NCI-H1105 (cell line): Measurements from ENCODE around the gene SEC14L1.
"Not testable (repeated sequence)": the region's sequence is repeated elsewhere in the genome, so short reads cannot be mapped to it uniquely, and the experiment has no call there.

Source experiments
- DNase-seq: peaks from one replicate; lab custom pipeline; 2025; lab: John Stamatoyannopoulos, UW

Gene SEC14L1

DNA sequence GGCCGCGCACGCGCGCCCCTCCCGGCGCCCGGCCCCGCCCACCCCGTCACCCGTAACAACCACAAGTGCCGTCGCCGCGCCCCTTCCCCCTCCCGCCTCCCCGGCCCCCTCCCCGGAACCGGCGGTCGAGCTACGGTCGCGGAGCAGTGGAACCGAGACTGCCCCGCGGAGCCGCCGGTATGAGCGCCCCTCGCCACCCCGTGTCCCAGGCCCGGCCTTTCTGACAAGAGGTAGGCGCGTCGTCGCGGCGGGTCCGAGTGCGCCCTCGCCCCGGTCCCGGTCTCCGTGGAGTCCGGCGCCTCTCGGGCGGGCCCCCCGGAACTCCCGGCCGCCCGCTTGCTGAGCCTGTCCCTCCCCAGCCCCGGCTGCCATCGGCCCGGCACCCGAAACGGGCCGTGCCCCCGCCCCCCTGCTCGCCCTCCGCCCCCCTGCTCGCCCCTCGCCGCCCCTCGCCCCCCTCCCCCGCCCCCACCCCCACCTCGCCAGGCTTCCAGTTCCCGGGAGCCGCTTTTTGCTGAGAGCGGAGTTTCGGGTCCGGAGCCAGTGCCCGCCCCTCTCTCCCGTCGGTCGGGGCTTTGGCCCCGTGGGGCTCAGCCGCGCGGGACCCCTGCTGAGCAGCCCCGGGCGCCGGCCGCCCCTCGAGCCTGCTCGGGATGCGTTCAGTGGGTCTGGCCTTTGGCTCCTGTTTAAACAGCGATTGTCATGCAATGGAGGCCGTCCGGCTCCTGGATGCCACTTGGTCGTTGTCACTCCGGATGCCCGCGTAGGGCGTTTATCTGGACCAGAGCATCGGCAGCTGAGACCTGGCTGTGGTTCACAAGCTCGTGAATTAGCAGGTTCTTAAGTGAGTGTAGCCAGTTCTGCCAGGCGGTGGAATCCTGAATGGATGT, at the start of gene SEC14L1:
Gene SEC14L1, plus strand, starts transcription at position 92 of the 890 bp plus-strand sequence. CDS start 2,628 bp downstream, outside the sequence.
- no peak for DNase-seq

DNA sequence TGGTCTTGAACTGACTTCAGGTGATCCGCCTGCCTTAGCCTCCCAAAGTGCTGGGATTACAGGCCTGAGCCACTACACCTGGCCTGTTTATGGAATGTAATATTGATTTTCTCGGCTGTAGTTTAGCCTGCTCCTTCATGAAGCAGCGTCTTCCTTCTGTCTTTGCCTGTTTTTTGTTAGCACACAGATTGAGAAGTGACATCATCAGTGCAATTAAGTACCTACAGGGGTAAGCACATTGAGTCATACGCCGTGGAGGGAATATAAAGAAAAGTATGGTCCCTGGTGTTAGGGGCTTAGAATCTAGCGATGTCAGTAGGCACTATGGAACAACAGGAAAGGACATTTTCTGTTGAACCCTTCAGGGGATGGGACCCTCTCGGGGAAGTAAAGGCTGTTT, 48.7 kb upstream of the SEC14L1 start:
- DNase-seq = no peak

DNA sequence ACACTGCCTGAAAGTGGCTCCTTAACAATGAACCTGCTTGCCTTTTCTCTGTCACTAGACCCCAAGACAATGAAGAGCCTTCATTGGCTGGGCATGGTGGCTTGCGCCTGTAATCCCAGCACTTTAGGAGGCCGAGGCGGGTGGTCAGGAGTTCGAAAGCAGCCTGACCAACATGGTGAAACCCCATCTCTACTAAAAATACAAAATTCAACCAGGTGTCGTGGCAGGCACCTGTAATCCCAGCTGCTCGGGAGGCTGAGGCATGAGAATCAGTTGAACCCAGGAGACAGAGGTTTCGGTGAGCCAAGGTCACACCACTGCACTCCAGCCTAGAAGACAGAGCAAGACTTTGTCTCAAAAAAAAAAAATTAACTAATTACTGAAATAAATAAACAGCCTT, 45.3 kb upstream of the SEC14L1 start:
- no peak for DNase-seq

DNA sequence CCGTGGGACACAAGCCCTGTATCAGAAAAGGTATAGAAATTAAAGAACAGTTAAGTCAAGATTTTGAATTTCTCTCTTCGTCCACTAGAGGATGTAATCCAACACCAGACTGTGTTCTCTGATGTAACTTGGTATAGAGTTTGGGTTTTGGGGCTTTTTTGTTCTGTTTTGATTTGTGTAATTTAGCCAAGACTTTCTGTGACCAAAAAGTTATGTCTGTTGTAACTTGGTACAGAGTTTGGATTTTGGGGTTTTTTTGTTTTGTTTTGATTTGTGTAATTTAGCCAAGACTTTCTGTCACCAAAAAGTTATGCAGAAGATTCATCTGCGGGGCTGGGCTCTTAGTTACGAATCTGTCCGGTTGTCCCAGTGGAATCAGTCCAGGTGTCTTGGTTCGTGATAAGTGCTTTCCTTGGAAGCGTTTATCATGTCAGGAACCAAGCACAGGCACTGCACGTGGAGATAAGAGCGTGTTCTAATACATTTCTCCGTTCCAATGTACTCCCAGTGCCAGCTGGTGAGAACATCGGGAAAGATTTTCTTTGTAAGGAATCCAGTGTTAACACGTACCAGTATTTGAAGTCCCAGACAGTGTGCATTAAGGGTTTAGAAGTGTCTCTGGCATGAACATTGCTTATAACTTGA, 44.1 kb upstream of the SEC14L1 start:
- DNase-seq = no peak

DNA sequence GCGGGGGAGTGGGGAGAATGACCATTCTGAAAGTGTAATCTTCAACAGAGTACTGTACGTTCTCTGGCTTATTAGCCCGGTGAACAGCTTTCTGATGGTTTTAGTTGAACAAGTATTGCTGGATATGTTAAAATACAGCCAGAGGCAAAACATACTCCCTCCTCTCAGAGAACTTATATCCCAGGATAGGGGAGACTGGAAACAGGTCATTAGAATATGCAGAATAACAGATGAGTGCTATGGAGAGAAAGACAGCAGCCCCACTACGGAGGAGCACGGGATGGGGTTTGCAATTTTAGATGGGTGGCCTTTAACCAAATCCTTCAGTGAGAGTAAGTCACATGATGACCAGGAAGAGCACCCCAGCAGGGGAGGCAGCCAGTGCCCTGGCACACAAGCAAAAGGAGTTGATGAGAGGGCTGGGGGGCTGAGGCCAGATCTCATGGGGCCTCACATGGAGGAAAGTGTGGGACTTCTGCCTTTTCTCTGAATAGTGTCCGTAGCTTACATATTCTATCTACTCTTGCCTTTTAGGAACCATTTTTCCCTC, 43.1 kb upstream of the SEC14L1 start:
- DNase-seq = no peak

DNA sequence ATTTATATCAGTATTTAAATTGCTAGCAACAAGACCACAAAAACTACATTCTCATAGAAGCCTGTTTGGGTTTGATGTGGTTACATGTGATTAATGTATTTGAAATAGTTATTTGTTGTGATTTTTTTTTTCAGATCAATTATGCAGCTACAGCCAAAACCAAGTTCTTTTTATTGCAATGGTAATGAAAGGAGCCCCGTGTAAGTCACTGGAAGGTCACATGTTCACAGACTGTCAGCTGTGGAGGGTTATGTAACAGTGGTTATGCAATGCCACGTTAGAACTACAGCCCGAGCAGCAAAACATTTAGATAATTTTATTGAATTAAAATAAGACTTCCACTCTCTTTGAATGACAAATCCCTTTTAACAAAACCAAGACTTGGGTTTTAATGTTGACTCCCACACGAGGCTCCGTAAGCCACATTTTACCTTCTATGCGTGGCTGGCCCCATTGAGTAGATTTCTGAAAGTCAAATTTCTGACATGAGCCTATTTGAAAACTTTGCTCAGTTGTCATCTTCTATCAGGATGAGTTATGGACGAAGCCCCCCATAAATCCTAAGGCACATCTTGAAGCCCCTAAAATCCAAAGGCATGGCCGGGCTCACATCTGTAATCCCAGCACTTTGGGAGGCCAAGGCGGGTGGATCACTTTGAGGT, 41.8 kb upstream of the SEC14L1 start:
- DNase-seq = no peak

DNA sequence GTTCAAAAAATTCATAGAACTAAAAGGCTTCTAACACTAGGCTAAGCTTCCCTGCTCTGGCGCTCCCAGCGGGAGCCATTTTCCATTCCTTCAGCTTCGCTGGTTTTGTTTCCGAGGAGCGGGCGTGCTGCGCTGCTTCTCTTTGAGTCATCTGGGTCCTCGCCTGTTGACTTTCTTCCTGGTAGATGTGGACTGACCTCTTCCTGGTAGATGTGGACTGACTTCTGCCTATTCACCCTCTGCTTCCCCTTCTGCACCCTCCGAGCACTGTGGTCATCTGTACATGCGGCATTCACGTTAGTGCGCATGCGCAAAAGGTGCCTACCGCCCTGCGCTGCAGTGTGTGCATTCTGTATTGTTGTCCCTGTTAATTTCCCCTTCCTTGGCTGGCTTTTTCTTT, 40.8 kb upstream of the SEC14L1 start:
- no peak for DNase-seq

DNA sequence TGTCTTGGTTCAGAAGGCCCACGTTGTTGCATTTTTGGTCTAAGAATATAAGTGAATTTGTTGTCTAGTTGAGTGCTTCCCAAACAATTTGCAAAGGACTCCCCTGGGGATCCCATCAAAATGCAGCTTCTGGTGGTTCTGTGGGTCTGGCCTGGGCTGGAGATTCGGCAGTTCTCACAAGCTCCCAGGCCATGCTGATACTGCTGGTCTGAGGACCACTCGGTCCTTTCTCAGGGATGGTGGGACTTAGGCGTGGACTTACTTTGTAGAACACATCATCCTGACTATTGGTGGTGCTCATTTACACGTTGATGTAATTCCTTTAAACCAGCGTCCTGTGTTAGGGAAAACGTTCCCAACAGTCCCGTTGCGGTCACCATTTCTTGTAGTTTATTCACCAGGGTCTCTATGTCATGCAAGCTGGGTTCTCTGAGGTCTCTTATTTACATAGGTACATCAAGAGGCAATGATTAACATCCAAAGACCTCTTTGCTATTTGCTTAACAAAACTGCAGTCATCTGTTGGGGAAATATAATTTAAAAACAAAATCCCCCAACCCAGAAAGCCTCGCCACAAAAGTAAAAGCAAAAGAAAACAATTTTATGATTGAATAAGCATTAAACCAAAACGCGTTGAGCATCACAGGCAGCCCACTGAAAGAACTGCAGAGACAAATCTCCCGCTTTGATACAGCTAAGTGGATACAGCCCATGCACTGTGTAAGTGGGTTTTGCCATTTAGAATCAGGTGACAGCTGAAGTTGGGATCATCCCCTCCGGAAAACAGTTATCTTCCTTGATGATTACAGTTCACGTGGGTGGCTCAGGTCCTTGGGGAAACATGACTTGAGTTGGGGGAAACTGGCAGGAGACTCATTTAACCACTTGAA, 39.0 kb upstream of the SEC14L1 start:
- no peak for DNase-seq

DNA sequence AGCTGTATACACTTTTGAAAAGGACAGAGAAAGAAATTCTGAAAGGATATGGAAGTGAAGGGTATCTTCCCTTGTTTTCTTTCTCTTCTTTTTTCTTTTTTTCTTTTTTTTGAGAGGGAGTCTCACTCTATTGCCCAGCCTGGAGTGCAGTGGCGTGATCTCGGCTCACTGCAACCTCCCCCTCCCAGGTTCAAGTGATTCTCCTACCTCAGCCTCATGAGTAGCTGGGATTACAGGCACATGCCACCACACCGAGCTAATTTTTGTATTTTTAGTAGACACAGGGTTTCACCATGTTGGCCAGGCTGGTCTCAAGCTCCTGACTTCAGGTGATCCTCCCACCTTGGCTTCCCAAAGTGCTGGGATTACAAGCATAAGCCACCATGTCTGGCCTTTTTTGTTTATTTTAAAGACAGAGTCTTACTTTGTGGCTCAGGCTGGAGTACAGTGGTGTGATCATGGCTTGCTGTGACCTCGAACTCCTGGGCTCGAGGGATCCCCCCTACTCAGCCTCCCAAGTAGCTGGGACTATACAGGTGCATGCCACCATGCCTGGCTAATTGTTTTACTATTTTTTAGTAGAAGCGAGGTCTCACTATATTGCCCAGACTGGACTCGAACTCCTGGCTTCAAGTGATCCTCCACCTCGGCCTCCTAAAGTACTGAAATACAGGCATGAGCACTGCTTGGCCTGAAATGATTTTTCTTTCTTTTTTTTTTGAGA, 38.2 kb upstream of the SEC14L1 start:
- DNase-seq = not testable (repeated sequence)

DNA sequence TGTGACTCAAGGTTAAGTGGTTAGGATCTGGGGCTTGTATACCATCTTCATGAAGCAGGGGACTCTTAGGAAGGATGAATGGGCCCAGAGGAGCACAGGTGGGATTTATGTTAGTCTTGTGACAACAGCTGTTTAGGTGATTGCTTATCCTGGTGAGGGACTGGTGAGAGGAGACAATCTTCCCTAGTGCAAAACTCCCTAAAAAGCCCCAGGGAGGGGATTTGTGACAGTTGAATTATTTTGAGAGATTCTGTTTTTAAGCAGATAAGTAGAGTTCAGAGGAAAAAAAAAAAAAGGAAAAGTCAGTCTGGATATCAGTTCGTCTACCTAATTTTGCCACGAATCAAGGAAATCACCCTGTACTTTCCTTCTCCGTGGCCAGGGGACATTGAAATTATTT, 35.1 kb upstream of the SEC14L1 start:
- DNase-seq = no peak

DNA sequence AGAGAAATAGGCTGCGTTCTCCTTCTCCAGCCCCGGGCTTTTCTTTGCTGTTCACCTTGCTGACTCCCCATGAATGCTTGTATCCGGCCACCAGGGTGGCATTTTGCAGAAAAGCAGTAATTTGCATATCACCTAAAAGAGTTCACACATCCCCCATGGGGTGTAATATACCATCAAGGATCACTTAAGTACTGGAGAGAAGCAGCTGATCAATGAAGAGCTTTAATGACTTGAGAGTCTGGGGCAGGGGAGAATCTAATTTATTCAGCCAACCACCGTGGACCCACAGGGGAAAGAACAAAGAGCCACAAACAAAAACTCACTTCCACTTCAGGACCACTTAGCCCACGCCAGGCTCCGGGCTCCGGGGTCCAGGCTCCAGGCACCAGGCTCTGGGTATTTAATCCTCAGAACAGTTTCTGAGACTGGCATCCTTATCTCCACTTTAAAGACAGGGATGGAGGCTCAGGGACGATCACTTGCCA, 33.9 kb upstream of the SEC14L1 start:
- DNase-seq = no peak

DNA sequence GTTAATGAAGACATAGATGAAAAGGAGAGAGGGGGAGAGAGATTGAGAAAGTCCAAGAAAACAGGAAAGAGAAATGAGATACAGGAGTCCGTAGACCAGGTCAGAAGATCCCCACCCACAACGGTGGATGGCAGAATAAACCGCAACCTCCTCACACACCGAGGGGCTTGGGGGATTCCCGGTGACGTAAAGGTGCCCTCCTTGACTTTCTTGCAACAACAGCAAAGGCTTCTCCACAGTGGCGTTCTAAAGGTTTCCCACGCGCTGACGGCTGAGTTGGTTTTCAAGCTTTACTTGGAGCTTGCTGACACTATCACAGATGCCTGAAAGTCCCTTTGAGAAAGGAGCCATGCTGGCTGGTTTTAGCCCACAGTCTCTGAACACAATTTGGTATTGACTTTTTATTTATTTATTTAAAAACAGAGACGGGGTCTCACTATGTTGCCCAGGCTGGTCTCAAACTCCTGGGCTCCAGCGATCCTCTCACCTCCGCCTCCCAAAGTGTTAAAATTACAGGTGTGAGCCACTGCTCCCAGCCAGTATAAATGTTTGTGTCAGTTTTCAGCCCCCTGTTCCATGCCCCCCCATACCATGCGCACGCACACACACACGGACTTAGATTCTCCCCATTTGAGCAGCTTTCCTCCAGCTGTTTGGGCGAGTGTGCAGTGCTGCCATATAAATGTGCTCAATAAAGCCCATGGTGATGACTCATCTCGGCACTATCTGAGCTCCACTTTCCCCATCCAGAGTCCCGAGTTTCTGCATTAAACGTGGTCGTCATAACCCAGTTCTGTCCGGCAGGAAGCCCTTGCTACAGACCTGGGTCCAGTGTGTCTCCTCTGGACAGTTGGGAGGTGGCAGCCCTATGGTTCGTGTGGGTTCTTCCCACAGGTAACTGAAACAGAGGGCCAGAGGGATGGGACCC, 33.0 kb upstream of the SEC14L1 start:
- no peak for DNase-seq

DNA sequence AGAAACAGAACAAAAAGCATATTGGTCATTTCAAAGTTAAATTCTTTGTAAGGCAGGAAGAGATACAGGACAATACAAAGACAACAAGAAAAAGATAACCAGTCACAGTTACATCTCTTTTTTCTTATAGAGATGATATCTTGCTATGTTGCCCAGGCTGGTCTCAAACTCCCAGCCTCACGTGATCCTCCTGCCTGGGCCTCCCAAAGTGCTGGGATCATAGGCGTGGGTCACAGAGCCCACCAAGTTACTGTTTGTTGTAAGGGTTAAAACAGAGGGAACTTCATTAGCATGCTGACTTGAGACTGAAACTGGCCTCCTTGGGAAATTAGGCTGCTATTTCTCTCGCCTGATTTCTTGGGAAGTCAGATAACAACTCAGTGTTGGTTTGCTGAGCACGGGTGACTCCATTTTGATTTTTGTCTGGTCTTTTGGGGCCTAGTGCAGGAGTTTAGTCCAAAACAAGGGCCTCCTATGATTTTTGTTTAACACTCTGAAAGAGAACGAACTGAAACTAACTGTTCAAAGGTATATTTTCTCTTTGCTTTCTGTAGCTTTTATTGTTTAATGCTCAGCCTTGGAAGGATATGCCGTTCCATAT, 31.5 kb upstream of the SEC14L1 start:
- no peak for DNase-seq

DNA sequence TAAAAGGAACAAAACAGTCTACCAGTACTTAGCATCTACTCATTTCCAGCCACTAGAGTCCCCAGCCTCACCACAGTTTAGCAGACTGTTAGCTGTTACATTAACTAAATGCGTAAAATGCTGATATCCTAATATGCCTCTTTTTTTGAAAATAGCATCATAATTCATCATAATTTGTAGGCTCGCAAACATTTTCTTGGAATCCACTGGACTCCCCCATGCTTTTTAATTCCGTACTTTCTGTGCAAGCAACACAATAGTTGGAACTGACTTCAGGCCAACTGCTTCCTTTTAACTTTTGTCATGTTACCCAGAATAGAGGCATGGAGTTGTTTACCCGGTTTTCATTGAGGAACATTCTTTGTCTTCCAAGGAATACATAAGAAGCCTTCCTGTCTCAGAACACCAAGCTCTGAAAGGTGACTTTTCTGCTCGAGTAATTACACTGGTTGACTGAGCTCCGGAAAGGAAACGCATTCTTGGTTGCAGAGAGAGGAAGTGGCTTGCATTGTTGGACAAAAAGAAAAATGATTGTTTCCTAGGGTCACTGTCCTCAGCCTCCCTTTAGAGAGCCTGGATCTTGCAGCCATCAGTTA, 30.9 kb upstream of the SEC14L1 start:
- no peak for DNase-seq

DNA sequence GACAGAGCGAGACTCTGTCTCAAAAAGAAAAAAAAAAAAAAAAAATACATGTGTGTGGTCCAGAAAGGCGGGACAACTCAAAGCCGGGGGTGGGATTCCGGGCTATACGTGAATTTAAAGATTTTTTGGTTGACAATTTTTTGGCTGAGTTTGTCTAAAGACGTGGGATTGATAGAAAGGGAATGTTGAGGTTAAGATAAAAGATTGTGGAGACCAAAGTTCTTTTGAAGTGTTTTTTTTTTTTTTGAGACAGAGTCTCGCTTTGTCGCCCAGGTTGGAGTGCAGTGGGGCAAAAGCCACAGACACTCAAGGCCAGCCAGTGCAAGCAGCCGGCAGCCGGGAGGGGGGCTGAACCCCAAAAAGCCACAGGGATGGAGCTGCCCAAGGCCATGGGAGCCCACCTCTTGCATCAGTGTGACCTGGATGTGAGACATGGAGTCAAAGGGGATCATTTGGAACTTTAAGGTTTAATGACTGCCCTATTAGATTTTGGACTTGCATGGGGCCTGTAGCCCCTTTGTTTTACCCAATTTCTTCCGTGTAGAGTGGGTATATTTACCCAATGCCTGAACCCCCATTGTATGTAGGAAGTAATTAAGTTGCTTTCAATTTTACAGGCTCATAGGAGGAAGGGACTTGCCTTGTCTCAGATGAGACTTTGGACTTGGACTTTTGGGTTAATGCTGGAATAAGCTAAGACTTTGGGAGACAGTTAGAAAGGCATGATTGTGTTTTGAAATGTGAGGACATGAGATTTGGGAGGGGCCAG, 29.4 kb upstream of the SEC14L1 start:
- DNase-seq = not testable (repeated sequence)

DNA sequence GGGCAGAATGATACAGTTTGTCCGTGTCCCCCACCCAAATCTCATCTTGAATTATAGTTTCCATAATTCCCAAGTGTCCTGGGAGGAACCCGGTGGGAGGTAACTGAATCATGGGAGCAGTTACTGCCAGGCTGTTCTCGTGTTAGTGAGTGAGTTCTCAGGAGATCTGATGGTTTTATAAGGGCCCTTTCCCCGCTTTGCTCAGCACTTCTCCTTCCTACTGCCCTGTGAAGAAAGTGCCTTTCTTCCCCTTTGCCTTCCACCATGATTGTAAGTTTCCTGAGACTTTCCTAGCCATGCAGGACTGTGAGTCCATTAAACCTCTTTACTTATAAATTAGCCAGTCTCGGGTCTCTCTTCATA, 28.9 kb upstream of the SEC14L1 start:
- DNase-seq = no peak

DNA sequence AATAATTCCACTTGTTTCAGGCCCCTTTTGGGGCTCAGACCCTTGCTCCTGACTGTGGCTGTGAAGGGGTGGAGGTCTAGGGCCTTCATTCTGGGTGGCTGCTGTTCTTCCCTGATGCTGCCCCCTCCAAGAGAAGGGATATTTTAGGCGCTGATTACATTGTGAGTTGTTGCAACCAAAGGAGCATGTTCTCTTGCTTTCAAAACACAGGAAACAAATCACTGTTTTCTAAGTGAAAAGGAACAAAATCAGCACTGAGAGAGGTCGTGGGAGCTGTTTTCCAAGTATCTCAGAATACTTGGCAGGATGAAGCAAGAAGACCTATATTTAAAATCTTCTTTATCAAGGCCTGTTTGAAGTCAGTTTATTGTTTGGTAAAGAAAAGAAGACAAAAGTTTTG, 25.3 kb upstream of the SEC14L1 start:
- no peak for DNase-seq

DNA sequence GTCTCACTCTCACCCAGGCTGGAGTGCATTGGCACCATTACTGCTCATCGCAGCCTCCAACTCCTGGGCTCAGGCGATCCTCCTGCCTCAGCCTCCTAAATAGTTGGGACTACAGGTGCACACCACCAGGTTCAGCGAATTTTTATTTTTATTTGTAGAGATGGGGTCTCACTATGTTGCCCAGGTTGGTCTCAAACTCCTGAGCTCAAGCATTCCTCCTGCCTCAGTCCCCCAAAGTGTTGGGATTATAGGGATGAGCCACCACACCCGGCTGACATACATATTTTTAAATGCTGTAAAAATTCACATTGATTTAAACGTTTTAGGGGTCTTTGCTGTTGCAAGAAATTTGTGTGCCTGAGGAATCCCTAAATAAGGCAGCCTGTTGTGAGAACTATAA, 24.8 kb upstream of the SEC14L1 start:
- no peak for DNase-seq
